HG03280 (cell line): ENCODE measurements around the gene TMEM271.

Experiments used
- ATAC-seq: cut with Tn5 transposase; IDR thresholded peaks from one replicate; pipeline ENCODE4 v1.9.1; 2021; ENCODE audit warnings: mild to moderate bottlenecking, moderate library complexity; ENCODE audit not compliant: unreplicated experiment

Gene TMEM271

DNA sequence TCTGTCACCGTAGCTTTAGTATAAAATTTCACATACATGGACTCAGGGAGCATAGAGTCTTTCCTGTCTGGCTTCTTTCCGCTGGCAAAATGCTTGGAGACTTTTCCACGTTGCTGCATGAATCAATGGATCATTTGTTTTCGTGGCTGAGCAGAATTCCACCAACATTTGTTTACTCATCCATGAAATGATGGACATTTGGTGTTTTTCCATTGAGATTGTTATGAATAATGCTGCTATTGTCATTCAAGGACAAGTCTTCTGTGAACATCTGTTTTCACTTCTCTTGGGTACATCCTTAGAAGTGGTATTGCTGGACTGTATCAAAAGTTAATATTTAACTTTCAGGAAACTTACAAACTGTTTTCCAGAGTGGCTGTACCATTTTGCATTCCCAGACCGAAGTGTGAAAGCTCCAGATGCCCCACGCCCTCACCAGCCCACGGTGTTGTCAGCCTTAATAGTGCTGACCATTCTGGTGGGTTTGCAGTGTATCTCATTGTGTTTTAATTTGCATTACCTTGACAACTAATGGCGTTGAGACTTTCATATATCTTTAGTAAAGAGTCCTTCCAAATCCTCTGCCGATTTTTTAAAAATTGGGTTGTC, 5.8 kb upstream of the TMEM271 start:
- no peak for ATAC-seq

DNA sequence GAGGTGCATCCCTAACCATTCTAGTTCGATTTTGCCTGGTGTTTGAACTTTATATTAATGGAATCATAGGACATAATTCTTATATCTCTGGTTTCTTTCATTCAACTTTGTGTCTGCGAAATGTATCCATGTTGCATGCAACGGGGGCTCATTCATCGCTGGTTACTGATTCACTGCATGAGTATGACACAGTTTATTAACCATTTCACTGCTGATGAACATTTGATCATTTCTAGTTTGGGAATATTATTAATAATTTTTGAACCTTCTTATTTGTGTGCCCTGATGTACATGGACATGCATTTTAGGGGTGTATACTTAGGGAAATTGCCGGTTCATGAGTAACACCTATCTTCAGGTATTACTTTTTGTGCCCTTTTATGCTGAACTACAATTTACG, 5.1 kb upstream of the TMEM271 start:
- no peak for ATAC-seq

DNA sequence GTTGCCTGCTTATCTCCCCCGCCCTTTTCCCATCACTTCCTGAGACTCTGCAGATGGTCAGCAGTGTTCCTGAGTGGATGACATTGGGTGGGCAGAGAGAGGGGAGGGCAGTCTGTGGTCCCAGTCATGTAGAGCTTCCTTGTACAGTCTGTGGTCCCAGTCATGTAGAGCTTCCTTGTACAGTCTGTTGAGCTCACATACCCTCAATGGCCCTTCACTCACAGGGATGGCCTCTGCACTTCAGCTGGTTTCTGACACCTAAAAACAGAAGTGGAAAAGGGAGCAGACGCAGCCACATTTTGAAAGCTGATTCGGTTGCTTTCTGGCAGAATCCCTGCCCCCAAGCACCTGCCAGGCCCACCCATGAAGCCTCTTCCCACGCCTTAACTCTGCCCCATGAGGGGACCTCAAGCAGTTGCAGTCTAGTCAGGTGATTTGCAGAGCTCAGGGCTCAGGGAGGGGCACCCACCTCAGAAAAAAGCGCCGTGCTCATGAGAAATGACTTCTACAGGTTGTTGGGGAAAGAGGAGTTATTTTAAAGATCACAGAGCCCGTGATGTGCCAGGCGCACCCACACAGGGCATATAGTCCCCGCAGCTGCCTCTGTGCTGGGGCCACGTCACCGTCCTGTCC, 3.6 kb upstream of the TMEM271 start:
- no peak for ATAC-seq

DNA sequence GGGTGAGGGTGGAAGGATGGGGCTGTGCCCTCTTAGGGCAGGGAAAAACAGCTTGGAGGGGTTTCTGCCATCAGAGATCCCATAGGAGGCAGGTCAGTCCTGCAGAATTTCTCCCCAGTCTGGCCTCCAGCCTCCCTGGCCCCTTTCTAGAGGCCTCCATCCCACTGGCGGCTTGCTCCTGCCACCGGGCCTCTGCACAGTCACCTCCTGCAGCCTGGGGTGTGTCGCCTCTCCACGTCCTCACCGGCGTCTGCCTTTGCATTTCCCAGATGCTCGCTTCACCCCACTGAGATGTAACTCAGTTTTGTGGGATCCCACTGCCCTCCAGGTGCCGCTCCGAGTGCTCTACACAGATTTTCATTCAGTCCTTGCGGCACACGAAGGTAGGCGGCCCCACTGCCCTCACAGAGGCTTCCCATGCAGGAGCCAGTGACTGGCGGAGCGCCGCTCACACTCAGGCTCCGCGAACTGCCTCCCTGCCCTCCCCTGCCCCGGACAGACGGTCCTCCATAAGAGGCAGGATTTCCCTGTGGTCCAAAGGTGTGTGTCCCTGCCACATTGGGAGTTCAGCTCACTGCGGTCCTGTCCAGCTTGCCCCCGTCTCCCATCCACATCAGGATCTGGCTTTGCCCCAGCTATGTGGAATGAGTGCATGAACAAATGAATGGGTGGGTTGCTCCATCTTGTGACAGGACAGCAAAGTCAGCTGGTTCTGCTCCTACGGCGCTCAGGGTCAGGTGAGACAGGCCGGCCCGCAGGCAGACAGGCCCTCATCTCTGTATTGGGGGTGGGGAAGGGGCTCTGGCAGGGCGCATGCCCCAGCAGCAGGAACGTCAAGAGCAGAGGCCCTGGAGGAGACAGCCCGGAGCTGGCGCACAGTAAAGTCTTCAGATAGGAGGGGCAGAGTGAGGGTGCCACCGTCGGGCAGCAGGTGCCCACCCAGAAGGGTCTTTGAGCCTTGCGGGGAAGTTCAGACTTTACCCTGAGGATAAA, 2.7 kb upstream of the TMEM271 start:
- no peak for ATAC-seq

DNA sequence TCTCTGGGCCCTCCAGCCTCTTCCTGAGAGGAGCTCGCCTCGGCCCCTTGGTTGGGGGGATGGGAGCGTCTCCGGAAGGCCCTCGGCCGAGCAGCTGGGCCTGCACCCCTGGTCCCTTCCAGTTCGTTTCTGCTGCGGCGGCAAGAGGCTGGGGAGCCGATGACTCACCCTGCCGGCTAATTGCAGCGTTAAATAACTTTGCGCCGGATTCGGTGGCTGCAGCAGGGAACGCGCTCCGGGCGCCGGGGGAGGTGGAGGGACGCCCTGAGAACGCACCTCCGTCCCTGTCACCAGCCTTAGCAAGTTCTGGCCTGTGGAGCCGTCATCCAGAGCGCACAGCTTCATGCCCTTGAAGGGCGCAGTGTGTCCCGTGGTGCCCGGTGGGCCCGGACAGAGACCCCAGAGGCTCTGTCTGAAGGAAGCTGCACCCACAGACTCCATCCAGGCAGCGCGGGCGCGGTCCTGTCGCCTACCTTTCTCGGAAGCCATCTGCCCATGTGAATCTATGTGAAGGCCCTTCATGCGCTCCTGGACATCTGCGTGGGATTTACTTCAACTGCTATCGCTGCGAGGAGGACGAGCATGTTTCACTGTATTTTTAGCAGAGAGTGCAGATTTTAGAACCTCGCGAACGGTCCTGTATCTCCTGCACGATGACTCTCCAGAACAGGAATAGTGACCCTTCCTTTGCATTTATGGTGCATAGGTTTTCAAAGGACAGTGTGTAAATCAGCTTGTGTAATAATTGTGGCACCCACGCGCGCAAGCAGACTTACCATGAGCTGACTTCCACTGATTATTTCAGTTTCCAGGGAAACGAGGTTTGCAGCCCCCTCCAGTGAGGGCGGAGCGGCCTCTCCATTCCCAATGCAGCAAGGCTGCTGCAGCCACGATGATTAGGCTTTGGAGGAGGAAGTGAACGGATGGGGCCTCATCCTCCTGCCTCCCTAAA, 1.7 kb upstream of the TMEM271 start:
- no peak for ATAC-seq

DNA sequence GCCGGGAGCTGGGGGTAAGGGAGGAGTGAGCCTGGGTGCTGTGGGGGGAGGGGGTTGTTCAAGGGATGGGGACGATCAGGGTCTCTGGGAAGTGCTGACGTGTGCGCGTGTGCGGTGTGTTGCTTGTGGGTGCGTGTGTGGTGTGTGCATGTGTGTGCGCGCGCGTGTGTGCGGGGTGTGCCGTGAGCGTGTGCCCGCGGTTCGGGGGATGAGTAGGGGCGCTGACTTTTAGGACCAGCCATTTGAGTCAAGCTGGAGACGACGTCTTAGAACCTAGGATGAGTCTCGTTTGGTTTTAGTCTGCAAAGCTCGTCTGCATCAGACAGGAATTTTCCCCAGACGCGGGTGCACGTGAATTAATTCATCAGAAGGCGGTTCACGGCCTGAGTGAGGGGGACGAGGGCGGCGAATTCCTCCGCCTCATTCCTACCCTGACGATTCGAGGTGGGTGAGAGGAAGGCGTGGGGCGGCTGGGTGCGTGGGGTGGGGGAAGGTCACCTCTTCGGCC, 950 bp upstream of the TMEM271 start:
- ATAC-seq: no peak

DNA sequence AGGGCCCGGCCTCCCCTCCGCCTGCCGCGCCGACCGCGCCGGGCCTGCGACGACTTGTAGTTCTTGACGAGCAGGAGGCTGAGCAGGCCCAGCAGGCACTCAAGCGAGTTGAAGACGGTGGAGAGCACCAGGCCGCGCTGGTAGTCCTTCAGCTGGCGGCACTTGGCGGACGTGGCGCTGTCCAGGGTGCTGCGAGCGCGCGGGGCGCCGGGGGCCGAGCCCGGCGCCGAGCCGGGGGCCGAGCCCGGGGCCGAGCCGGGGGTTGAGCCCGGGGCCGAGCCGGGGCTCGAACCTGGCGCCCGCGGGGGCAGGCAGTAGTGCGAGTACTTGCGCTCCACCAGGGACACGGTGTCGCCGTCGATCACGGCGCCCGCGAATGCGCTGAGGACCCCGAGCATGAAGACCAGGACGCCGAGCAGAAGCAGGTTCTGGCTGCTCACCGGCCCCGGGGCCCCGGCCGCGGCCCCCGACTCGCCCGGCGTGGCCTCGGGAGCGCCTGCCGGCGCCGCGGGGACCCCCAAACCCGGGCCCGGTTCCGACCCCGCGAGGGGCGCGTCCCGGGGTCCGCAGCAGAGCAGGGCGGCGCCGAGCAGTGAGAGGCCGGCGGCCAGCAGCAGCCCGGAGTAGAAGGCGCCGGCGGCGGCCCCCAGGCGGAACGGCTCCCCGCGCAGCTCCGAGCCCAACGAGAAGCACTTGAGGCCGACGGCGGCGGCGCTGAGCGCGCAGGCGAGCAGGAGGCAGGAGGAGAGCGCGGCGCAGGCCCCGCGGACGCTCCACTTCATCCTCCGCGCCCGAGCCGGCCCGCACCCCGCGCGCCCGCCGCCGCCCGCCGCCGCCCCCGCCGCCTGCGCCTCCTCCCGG, 584 bp downstream of the TMEM271 start:
- no peak for ATAC-seq

DNA sequence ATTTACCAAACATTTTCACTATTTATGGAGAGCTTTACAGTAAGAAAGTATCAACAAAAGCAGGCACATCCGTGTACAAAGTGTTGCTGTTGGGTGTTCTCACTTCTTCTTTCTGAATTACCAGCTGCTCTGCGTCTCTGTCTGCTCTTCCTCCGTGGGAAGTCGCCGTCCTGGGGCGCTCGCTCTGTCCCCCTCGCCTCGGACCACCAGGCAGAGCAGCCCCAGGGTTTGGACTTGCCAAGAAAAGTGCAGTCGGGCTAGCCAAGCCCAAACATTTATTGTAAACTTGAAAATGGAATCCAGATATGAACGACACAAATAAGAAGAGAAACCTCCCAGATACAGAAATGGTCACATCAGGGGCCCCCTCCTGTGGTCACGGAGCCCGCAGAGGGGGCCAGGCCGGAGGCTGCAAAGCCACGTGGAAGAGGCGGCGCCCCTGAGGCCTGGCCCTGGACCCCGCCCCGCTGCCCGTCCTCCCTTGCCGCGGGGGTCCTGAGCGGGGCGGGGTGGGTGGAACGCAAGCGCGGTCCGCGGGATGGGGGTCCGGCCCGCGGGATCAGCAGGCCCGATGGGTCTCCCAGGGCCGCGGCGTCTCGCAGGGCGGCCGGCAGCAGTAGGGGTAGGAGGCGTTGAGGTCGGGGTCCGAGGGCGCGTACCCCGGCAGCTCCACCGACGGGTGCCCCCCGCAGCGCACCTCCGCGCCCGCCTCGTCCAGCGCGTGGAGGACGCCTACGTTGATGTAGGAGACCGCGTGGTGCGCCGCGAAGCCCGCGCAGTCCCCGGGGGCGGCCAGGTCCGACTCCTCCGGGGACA, 1.5 kb downstream of the TMEM271 start:
- no peak for ATAC-seq

DNA sequence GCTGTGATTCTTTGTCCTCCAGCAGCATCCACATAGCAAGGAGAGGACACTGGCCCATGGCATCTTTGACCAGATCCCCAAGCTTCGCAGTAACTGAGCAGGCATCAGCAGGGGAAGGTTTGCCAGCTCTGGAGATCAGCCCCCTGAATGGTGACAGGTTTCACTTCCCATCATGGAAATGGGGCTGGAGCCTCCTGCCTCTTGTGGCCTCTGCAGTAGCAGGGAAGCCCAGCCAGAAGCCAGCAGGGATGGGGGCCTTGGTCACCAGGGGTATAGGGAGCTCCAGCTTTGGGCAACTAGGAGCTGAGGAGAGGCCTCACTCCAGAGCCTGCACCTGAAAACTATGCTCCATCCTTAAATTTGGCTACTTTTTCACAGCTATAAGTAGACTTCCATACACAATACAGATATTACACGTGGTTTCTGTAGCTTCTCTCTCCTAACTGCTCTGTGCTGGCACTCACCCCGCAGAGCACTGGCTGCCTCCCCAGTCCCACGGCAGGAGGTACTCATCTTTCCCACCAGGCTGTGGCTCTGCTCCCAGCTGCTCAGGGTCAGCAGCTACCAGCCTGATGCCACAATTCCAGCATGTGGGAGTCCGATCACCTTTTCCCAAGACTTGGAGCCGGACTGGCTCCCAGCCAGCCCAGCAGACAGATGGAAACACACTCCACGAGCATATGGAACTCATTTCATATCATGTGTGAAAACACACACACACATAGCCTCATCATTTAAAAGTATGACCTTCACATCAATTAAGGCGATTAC, 2.8 kb downstream of the TMEM271 start:
- ATAC-seq: no peak

DNA sequence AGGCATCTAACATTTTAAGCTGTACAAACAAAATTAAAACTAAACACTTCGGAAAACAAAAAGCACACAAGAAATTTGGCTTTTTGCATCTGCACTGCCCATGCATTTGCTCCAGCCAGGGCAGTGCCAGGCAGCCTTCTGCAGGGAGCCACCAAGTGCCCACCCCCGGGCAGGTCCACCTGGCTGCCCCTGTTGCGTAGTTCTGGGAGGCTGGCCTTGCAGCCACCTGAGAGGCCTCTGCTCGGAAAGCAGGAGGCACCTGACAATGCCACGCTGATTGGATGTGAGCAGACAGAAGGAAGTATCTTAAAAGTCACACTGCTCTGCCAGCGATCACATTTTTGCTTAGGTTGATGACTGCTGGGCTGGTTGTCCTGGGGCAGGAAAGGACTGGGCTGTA, 3.5 kb downstream of the TMEM271 start:
- ATAC-seq: no peak

DNA sequence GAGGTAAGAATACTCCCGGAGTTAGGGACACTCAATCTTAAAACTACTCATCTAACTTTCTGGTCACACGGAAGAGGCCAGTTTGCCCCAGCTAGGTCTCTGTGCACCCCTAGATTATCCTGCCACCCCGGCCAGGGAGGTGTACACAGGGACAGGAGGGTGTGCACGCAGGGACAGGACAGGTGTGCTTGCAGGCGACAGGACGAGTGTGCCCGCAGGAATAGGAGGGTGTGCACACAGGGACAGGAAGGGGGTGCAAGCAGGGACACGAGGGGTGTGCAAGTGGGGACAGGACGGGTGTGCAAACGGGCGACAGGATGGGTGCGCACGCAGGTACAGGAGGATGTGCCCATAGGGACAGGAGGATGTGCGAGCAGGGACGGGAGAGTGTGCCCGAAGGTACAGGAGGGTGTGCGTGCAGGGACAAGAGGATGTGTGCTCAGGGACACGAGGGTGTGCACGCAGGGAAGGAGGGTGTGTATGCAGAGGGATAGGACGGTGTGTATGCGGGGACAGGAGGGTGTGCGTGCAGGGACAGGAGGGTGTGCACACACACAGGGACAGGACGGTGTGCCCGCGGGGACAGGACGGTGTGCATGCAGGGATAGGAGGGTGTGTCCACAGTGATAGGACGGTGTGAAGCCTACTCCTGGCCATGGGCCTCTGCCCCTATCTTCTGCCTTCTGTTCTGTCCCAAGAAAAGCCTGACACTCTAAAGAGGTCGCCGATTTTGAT, 4.1 kb downstream of the TMEM271 start:
- no peak for ATAC-seq

DNA sequence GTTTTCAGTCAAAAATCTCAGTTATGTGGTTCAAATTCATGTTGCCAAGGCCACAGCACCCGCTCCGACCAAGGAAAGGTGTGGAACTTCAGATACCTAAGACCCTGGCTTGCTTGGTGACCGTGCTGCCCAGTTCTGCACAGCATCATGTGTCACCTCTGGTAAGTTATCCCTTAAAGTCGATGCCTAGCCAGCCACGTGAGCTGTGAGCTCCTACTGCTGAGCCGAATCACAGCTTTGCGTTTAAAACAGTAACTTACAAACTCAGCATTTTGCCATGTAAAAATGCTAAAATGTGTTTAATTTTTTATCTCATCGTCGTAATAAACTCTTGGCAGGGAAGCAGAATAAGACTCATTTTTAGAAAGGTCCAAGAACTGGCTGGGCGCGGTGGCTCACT, 5.3 kb downstream of the TMEM271 start:
- no peak for ATAC-seq

DNA sequence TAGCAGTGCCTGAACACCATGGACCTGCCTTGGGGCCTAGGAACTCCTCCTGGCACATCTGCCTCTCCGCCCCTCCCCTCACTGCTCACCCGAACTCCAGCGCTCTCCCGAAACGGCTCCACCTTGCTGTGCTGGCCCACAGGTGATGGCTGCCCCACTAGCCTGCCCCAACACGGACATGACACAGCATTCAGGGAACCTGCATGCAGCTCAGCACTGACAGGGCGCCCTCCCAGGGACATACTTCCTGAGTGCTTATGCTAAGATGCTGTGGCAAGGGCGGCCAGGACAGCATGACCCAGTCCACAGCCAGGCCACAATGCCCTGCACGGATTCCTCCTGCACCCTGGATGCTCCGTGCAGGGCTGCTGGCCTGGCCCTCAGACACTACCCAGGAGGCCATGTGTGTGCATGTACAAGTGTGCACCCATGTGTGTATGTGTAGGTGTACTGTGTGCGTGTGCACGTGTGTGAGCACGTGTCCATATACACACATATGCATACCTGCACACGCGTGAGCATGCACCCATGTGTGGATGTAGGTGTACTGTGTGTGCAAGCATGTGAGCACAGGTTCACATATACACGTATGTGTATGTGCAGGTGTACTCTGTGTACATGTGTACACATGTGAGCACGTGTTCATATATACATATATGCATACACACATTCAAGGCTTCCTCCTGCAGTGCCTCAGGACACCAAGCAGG, 6.0 kb downstream of the TMEM271 start:
- no peak for ATAC-seq

DNA sequence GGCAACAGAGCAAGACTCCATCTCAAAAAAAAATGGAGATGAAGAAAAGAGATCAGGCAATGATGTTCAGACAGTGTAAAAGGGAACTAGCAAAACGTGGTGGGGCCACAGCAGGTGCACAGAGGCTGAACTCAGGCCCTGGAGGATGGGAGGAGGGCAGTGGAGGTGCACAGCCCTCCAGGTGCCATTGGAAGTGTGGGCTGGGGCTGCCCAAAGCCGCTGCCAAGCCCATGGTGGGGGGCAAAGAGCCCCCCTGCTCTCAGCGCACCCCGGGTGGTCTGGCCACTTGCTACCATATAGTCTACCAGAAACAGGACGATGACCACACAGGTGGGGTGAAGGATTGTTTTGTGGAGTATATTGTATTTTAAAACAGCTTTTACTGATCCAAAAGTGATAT, 7.1 kb downstream of the TMEM271 start:
- no peak for ATAC-seq

DNA sequence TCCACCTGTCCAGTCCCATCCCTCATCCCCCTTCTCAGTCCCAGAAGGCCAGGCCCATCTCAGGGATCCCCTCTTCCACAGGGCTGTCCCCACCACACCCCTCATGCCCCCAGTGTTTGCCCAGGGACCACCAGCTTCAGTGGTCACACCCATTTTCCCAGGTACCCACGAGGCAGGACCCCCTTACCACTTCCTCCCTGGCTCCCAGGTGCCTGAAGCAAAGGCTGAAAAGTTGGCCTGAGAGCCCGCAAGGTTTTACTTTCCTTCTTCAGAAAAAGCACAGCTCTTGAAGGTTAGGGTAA, 7.8 kb downstream of the TMEM271 start:
- ATAC-seq: no peak

DNA sequence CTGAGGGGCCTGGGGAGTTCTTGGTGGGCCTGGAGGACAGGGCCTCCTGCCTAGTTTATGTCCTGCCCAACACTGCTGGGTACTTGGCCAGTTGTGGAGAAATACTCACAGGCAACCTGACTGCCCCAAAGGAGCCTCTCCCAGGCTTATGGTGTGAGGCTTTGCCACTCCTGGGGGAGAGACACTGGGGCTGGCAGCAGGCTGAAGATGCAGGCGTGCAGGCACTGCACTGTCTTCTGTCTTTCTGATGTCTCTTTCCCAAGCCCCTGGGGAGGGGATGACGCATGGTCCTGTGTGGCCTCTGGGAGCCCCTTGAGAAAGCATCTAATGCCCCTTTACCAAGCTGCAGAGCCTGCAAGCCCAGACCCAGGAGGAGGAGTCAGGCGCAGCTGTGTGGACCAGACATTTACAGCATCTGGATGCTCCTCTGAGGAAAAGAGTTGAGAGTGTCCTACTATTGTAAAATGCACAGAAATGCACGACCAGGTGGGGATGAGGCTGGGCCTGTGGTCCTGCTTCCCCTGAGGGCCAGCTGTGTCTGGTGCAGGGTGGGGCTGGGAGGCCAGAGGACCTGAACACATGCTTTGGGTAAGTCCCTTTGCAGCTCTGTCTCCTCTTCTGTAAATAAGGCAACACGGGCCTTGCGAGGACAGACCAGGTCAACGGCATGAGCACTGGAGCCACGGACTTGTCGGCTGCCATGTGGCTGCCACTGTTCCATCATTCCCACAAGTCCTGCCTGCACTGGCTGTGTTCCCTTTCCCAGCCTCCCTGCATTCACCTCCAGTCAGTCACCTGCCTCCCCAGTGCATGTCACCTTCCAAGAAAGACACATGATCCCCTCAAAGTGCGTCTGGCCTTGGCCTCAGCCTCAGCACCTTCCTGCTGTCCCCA, 8.4 kb downstream of the TMEM271 start:
- no peak for ATAC-seq
